GM12878 (cell line): ENCODE results near the gene NPLOC4. TPM values are rescaled to one million over a fixed set of nuclear protein-coding genes. Genes with fewer than 3 reads are reported as not detected.

Experiments used
- BCLAF1 ChIP-seq: fragments of 450-650 bp; IDR thresholded peaks from 2 replicates; pipeline ENCODE4 v1.6.1; 2017; ENCODE audit warnings: antibody characterized with exemption, mild to moderate bottlenecking, moderate library complexity
- CHD1 ChIP-seq: IDR thresholded peaks from 2 replicates; pipeline ENCODE4 v1.6.1; 2012; ENCODE audit warnings: low read depth, low read length, improper control_type of control experiment
- CHD2 ChIP-seq: IDR thresholded peaks from 2 replicates; pipeline ENCODE4 v1.6.1; 2011; ENCODE audit warnings: low read depth, low read length, improper control_type of control experiment, borderline replicate concordance
- EED ChIP-seq: sonication (generic); IDR thresholded peaks from 2 replicates; pipeline ENCODE4 v1.6.1; 2016; ENCODE audit warnings: antibody characterized with exemption, low read depth
- FOXK2 ChIP-seq: fragments of 450-650 bp; IDR thresholded peaks from 2 replicates; pipeline ENCODE4 v1.6.1; 2017; ENCODE audit warnings: mild to moderate bottlenecking, moderate library complexity
- IKZF1 ChIP-seq: fragments of 450-650 bp; conservative IDR thresholded peaks from 2 replicates; pipeline ENCODE4 v1.6.1; 2017; ENCODE audit warnings: antibody characterized with exemption, mild to moderate bottlenecking
- IRF4 ChIP-seq: IDR thresholded peaks from 2 replicates; pipeline ENCODE4 v1.6.1; 2011; ENCODE audit warnings: low read depth, low read length
- MEF2B ChIP-seq: fragments of 450-650 bp; IDR thresholded peaks from 2 replicates; pipeline ENCODE4 v1.6.1; 2018; ENCODE audit warnings: mild to moderate bottlenecking, moderate library complexity; ENCODE audit not compliant: partially characterized antibody, poor library complexity, severe bottlenecking
- NFYB ChIP-seq: IDR thresholded peaks from 2 replicates; pipeline ENCODE4 v1.6.1; 2011; ENCODE audit warnings: low read depth, mild to moderate bottlenecking, low read length, improper control_type of control experiment, moderate library complexity; ENCODE audit not compliant: insufficient read depth
- POLR2A ChIP-seq: IDR thresholded peaks from 2 replicates; pipeline ENCODE4 v1.6.1; 2011; ENCODE audit warnings: low read depth, mild to moderate bottlenecking, low read length
- RAD21 ChIP-seq: IDR thresholded peaks from 2 replicates; pipeline ENCODE4 v1.6.1; 2011; ENCODE audit warnings: mild to moderate bottlenecking, low read depth, low read length, moderate library complexity; ENCODE audit not compliant: insufficient read depth
- SMAD5 ChIP-seq: IDR thresholded peaks from 2 replicates; pipeline ENCODE4 v1.6.1; 2016; ENCODE audit warnings: antibody characterized with exemption, low read depth
- SPI1 ChIP-seq: IDR thresholded peaks from 2 replicates; pipeline ENCODE4 v1.6.1; 2011; ENCODE audit warnings: low read depth, mild to moderate bottlenecking, low read length, moderate library complexity, borderline replicate concordance; ENCODE audit not compliant: insufficient read depth
- SRF ChIP-seq, 2 experiments: IDR thresholded peaks; 2 replicates each; pipeline ENCODE4 v1.6.1; 2011; ENCODE audit warnings: low read depth in 2 of 2, low read length in 2 of 2, mild to moderate bottlenecking in 1 of 2, moderate library complexity in 1 of 2
- TAF1 ChIP-seq: IDR thresholded peaks from 2 replicates; pipeline ENCODE4 v1.6.1; 2011; ENCODE audit warnings: mild to moderate bottlenecking, low read depth, low read length, borderline replicate concordance
- TCF12 ChIP-seq: IDR thresholded peaks from 2 replicates; pipeline ENCODE4 v1.6.1; 2011; ENCODE audit warnings: low read depth, mild to moderate bottlenecking, low read length
- ZBTB40 ChIP-seq: fragments of 450-650 bp; IDR thresholded peaks from 2 replicates; pipeline ENCODE4 v1.6.1; 2016; ENCODE audit warnings: mild to moderate bottlenecking, moderate library complexity, borderline replicate concordance
- polyA plus RNA-seq, 11 experiments: library from polyadenylated mRNA; depleted of rRNA in 4 of 11; unstranded in 6 of 11; stranded (reverse) in 5 of 11; fragments of >200 nt; fragmentation: Nextera tagmentation in 4 of 11; fragmentation: Illumina TruSeq in 1 of 11; extraction: Ambion mirVana in 4 of 11; extraction: Trizol in 1 of 11; gene quantifications; 1 replicate in 1 of 11; 2 replicates in 10 of 11; pipeline versions ENCODE4 v1.2.1 to v1.2.3, GENCODE V29; 2011 to 2016; ENCODE audit warnings: inconsistent platforms in 2 of 11, missing spikeins in 2 of 11, low read depth in 1 of 11
- total RNA-seq, 4 experiments: library from RNA; depleted of rRNA in 3 of 4; stranded (reverse); fragments of >200 nt in 3 of 4; fragmentation: Illumina TruSeq in 1 of 4; extraction: Trizol in 1 of 4; gene quantifications; 2 replicates each; pipeline versions ENCODE4 v1.2.1 to v1.2.3, GENCODE V29; 2013 to 2021
- TF ChIP-seq, protein P1 (sequence below): IDR thresholded peaks from 2 replicates; pipeline ENCODE4 v1.6.1; 2011; ENCODE audit warnings: borderline replicate concordance, low read depth, mild to moderate bottlenecking, moderate library complexity, low read length; ENCODE audit not compliant: insufficient read depth, poor library complexity, severe bottlenecking
- TF ChIP-seq, protein P2 (sequence below): fragments of 450-650 bp; conservative IDR thresholded peaks from 2 replicates; pipeline ENCODE4 v1.6.1; 2017; ENCODE audit warnings: mild to moderate bottlenecking, moderate library complexity

Gene NPLOC4
- total and polyA plus RNA-seq, 10 of the 15 experiments (the other 5 are each of a cell fraction or from before 2014, with no cell fraction given) = 1.5 to 83.7 (median 45.8) TPM

DNA sequence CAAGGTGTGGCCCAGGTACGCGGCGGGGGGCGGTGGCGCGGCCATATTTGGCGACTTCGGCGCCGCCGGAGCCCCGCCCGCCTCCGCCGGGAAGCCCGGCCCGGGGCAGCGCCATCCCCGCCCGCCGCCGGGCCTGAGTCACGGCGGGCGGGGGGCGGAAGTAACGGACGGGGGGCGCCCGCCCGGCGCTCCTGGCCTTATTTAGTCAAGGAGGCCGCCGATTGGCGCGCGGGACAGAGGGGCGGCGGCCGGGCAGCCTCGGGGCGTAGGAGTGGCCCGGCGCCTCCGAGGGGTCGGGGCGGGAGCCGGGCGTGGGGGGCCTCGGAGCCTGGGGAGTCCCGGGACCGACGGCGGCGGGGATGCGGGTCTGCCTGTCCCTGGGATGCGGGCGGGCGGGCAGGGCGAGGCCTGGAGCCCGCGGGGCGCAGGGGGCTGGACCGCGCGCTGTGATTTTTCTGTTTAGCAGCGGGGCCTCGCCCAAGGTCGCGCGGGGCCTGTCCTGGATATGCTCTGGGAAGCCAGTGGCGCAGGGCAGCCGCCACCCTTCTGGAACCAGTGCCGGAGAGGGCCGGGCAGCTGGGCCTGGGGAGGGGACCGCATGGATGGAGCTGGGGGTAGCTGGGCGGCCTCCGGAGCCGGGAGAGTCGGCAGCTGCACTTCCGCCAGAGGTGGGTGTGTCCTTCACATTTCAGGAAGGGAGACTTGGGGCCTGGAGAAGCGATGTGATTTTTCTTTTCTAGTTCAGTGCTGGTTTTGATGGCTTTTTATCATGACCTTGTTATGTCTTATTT, 122.0 kb downstream of the NPLOC4 start (continued):
- 0 out of 2 replicates have a peak, but pooled peaks have one; percentile 22 for TF ChIP-seq ZBTB40
- TF ChIP-seq MEF2B = no peak
- peak; percentile 53; the same call in 1 of the 2 replicates for TF ChIP-seq CHD1
- TF ChIP-seq SPI1 = peak; percentile 19; the same call in 1 of the 2 replicates
- TF ChIP-seq, protein P1, sequence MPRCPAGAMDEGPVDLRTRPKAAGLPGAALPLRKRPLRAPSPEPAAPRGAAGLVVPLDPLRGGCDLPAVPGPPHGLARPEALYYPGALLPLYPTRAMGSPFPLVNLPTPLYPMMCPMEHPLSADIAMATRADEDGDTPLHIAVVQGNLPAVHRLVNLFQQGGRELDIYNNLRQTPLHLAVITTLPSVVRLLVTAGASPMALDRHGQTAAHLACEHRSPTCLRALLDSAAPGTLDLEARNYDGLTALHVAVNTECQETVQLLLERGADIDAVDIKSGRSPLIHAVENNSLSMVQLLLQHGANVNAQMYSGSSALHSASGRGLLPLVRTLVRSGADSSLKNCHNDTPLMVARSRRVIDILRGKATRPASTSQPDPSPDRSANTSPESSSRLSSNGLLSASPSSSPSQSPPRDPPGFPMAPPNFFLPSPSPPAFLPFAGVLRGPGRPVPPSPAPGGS = peak; percentile 6
- TF ChIP-seq SRF (IDR thresholded peaks at IDR 0.05; ENCODE audit: low read depth in 2 of 2, low read length in 2 of 2) = peak in 1 of 2 experiments; percentile 99
- TF ChIP-seq POLR2A = peak; percentile 36
- peak; percentile 61 for TF ChIP-seq EED
- no peak for TF ChIP-seq BCLAF1
- peak; percentile 53; the same call in 1 of the 2 replicates for TF ChIP-seq TCF12
- no peak for TF ChIP-seq IRF4
- peak; percentile 64; the same call in 1 of the 2 replicates for TF ChIP-seq IKZF1
- TF ChIP-seq, protein P2, sequence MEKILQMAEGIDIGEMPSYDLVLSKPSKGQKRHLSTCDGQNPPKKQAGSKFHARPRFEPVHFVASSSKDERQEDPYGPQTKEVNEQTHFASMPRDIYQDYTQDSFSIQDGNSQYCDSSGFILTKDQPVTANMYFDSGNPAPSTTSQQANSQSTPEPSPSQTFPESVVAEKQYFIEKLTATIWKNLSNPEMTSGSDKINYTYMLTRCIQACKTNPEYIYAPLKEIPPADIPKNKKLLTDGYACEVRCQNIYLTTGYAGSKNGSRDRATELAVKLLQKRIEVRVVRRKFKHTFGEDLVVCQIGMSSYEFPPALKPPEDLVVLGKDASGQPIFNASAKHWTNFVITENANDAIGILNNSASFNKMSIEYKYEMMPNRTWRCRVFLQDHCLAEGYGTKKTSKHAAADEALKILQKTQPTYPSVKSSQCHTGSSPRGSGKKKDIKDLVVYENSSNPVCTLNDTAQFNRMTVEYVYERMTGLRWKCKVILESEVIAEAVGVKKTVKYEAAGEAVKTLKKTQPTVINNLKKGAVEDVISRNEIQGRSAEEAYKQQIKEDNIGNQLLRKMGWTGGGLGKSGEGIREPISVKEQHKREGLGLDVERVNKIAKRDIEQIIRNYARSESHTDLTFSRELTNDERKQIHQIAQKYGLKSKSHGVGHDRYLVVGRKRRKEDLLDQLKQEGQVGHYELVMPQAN = peak; percentile 75
- TF ChIP-seq CHD2 = no peak
- TF ChIP-seq FOXK2 = no peak
- TF ChIP-seq SMAD5 = peak; percentile 45; the same call in 1 of the 2 replicates
- TF ChIP-seq RAD21 = no peak
- TF ChIP-seq NFYB = 0 out of 2 replicates have a peak, but pooled peaks have one; percentile 13
- TF ChIP-seq TAF1 = peak; percentile 44; the same call in 1 of the 2 replicates
